GM12878 (cell line): Measurements from ENCODE around the gene KRT222. TPM values are rescaled to one million over a fixed set of nuclear protein-coding genes. Genes with fewer than 3 reads are reported as not detected.

Experiments used
- ATF3 ChIP-seq: IDR thresholded peaks from 2 replicates; pipeline ENCODE4 v1.6.1; 2011; ENCODE audit warnings: low read depth, mild to moderate bottlenecking, low read length, moderate library complexity, borderline replicate concordance; ENCODE audit errors: extremely low read depth
- BACH1 ChIP-seq: fragments of 450-650 bp; IDR thresholded peaks from 2 replicates; pipeline ENCODE4 v1.6.1; 2017; ENCODE audit warnings: mild to moderate bottlenecking, borderline replicate concordance
- BMI1 ChIP-seq: fragments of 450-650 bp; IDR thresholded peaks from 2 replicates; pipeline ENCODE4 v1.6.1; 2016; ENCODE audit warnings: mild to moderate bottlenecking, moderate library complexity, borderline replicate concordance
- BRCA1 ChIP-seq: IDR thresholded peaks from 2 replicates; pipeline ENCODE4 v1.6.1; 2011; ENCODE audit warnings: low read depth, low read length, improper control_type of control experiment
- CBX5 ChIP-seq: sonication (generic); IDR thresholded peaks from 2 replicates; pipeline ENCODE4 v1.6.1; 2016; ENCODE audit warnings: low read depth, moderate library complexity, mild to moderate bottlenecking, inconsistent platforms
- CREB1 ChIP-seq: IDR thresholded peaks from 2 replicates; pipeline ENCODE4 v1.6.1; 2012; ENCODE audit warnings: low read depth, mild to moderate bottlenecking, inconsistent platforms
- ETV6 ChIP-seq, 2 experiments: fragments of 450-650 bp in 1 of 2; IDR thresholded peaks in 1 of 2; conservative IDR thresholded peaks in 1 of 2; 2 replicates each; pipeline ENCODE4 v1.6.1; 2014; ENCODE audit warnings: antibody characterized with exemption in 1 of 2, borderline replicate concordance in 1 of 2, low read depth in 1 of 2, mild to moderate bottlenecking in 1 of 2, moderate library complexity in 1 of 2
- FOXK2 ChIP-seq: fragments of 450-650 bp; IDR thresholded peaks from 2 replicates; pipeline ENCODE4 v1.6.1; 2017; ENCODE audit warnings: mild to moderate bottlenecking, moderate library complexity
- HDAC2 ChIP-seq: fragments of 200-600 bp; sonication (generic); IDR thresholded peaks from 2 replicates; pipeline ENCODE4 v1.6.1; 2017
- IKZF2 ChIP-seq, 2 experiments: fragments of 450-650 bp; IDR thresholded peaks; 2 replicates each; pipeline ENCODE4 v1.6.1; 2017; ENCODE audit warnings: mild to moderate bottlenecking in 2 of 2, moderate library complexity in 2 of 2
- IRF4 ChIP-seq: IDR thresholded peaks from 2 replicates; pipeline ENCODE4 v1.6.1; 2011; ENCODE audit warnings: low read depth, low read length
- JUND ChIP-seq: IDR thresholded peaks from 2 replicates; pipeline ENCODE4 v1.6.1; 2012; ENCODE audit warnings: low read depth, mild to moderate bottlenecking, low read length, improper control_type of control experiment, moderate library complexity
- MLLT1 ChIP-seq: fragments of 450-650 bp; IDR thresholded peaks from 2 replicates; pipeline ENCODE4 v1.6.1; 2016; ENCODE audit warnings: mild to moderate bottlenecking
- MYC ChIP-seq: IDR thresholded peaks from 2 replicates; pipeline ENCODE4 v1.6.1; 2011; ENCODE audit warnings: mild to moderate bottlenecking, low read length, moderate library complexity, inconsistent platforms; ENCODE audit not compliant: insufficient read depth, insufficient replicate concordance, insufficient read length, severe bottlenecking
- NBN ChIP-seq: fragments of 450-650 bp; IDR thresholded peaks from 2 replicates; pipeline ENCODE4 v1.6.1; 2016
- NFYB ChIP-seq: IDR thresholded peaks from 2 replicates; pipeline ENCODE4 v1.6.1; 2011; ENCODE audit warnings: low read depth, mild to moderate bottlenecking, low read length, improper control_type of control experiment, moderate library complexity; ENCODE audit not compliant: insufficient read depth
- NR2C2 ChIP-seq: IDR thresholded peaks from 2 replicates; pipeline ENCODE4 v1.6.1; 2011; ENCODE audit warnings: borderline replicate concordance, low read depth; ENCODE audit not compliant: control insufficient read depth, insufficient read length
- NRF1 ChIP-seq: conservative IDR thresholded peaks from 2 replicates; pipeline ENCODE4 v1.6.1; 2011; ENCODE audit warnings: mild to moderate bottlenecking, low read depth, low read length, improper control_type of control experiment
- PML ChIP-seq: IDR thresholded peaks from 2 replicates; pipeline ENCODE4 v1.6.1; 2012; ENCODE audit warnings: low read length, inconsistent platforms
- POLR2AphosphoS2 ChIP-seq: IDR thresholded peaks from 2 replicates; pipeline ENCODE4 v1.6.1; 2011; ENCODE audit warnings: low read depth, mild to moderate bottlenecking, low read length, improper control_type of control experiment, moderate library complexity
- RFX5 ChIP-seq: IDR thresholded peaks from 2 replicates; pipeline ENCODE4 v1.6.1; 2011; ENCODE audit warnings: low read depth, low read length, improper control_type of control experiment
- RUNX3 ChIP-seq: IDR thresholded peaks from 2 replicates; pipeline ENCODE4 v1.6.1; 2012; ENCODE audit warnings: low read length, inconsistent platforms
- SMC3 ChIP-seq: IDR thresholded peaks from 2 replicates; pipeline ENCODE4 v1.6.1; 2011; ENCODE audit warnings: low read length, improper control_type of control experiment, borderline replicate concordance
- SUPT20H ChIP-seq: IDR thresholded peaks from 2 replicates; pipeline ENCODE4 v1.6.1; 2011; ENCODE audit warnings: low read depth, mild to moderate bottlenecking, low read length, moderate library complexity, borderline replicate concordance; ENCODE audit not compliant: control insufficient read depth
- TCF12 ChIP-seq: IDR thresholded peaks from 2 replicates; pipeline ENCODE4 v1.6.1; 2011; ENCODE audit warnings: low read depth, mild to moderate bottlenecking, low read length
- TCF3 ChIP-seq: IDR thresholded peaks from 2 replicates; pipeline ENCODE4 v1.6.1; 2012; ENCODE audit warnings: low read depth, mild to moderate bottlenecking, low read length, borderline replicate concordance; ENCODE audit not compliant: insufficient read depth
- TCF7 ChIP-seq: IDR thresholded peaks from 2 replicates; pipeline ENCODE4 v1.6.1; 2014; ENCODE audit warnings: antibody characterized with exemption, borderline replicate concordance
- WRNIP1 ChIP-seq: IDR thresholded peaks from 2 replicates; pipeline ENCODE4 v1.6.1; 2011; ENCODE audit warnings: low read depth, low read length, improper control_type of control experiment, borderline replicate concordance
- ZNF24 ChIP-seq: fragments of 450-650 bp; IDR thresholded peaks from 2 replicates; pipeline ENCODE4 v1.6.1; 2017; ENCODE audit warnings: antibody characterized with exemption, mild to moderate bottlenecking
- polyA plus RNA-seq, 11 experiments: library from polyadenylated mRNA; depleted of rRNA in 4 of 11; unstranded in 6 of 11; stranded (reverse) in 5 of 11; fragments of >200 nt; fragmentation: Nextera tagmentation in 4 of 11; fragmentation: Illumina TruSeq in 1 of 11; extraction: Ambion mirVana in 4 of 11; extraction: Trizol in 1 of 11; gene quantifications; 1 replicate in 1 of 11; 2 replicates in 10 of 11; pipeline versions ENCODE4 v1.2.1 to v1.2.3, GENCODE V29; 2011 to 2016; ENCODE audit warnings: inconsistent platforms in 2 of 11, missing spikeins in 2 of 11, low read depth in 1 of 11
- total RNA-seq, 4 experiments: library from RNA; depleted of rRNA in 3 of 4; stranded (reverse); fragments of >200 nt in 3 of 4; fragmentation: Illumina TruSeq in 1 of 4; extraction: Trizol in 1 of 4; gene quantifications; 2 replicates each; pipeline versions ENCODE4 v1.2.1 to v1.2.3, GENCODE V29; 2013 to 2021

Gene KRT222
- total and polyA plus RNA-seq, 10 of the 15 experiments (the other 5 are each of a cell fraction or from before 2014, with no cell fraction given), result 0.21 to 6.4 (median 0.54) TPM; not detected in 1

GRCh38 chr17:40615068-40615840 is 49.7 kb downstream of the KRT222 start (continued):
- no peak for TF ChIP-seq NFYB
- peak in 1 of 2 experiments; percentile 63; a peak in 1 of 4 replicates for TF ChIP-seq ETV6 (conservative IDR thresholded peaks at IDR 0.05 in 1 of 2, IDR thresholded peaks at IDR 0.05 in 1 of 2; ENCODE audit: borderline replicate concordance in 1 of 2, low read depth in 1 of 2)
- peak; percentile 81 for TF ChIP-seq FOXK2
- no peak; the same call in 1 of the 2 replicates for TF ChIP-seq CBX5
- no peak for TF ChIP-seq NRF1
- no peak for TF ChIP-seq SUPT20H
- no peak for TF ChIP-seq ATF3
- peak; percentile 72; the same call in 1 of the 2 replicates for TF ChIP-seq CREB1
- no peak for TF ChIP-seq MYC
- peak; percentile 39; the same call in 1 of the 2 replicates for TF ChIP-seq TCF7
- no peak for TF ChIP-seq TCF3
- TF ChIP-seq JUND, result no peak
- TF ChIP-seq MLLT1, result peak; percentile 88
- peak; percentile 43; the same call in 1 of the 2 replicates for TF ChIP-seq POLR2AphosphoS2
- TF ChIP-seq ZNF24, result 0 out of 2 replicates have a peak, but pooled peaks have one; percentile 40
- peak; percentile 97 for TF ChIP-seq IKZF2 (IDR thresholded peaks at IDR 0.05)
- TF ChIP-seq SMC3, result peak; percentile 65
- peak; percentile 87 for TF ChIP-seq TCF12
- peak; percentile 58; the same call in 1 of the 2 replicates for TF ChIP-seq BMI1
- TF ChIP-seq HDAC2, result no peak
- TF ChIP-seq WRNIP1, result no peak
- peak; percentile 86 for TF ChIP-seq IRF4
- no peak; the same call in 1 of the 2 replicates for TF ChIP-seq BACH1
- peak; percentile 80 for TF ChIP-seq NBN
- TF ChIP-seq RFX5, result no peak
- peak; percentile 88 for TF ChIP-seq RUNX3
- peak; percentile 78; the same call in 1 of the 2 replicates for TF ChIP-seq PML
- no peak for TF ChIP-seq NR2C2
- no peak for TF ChIP-seq BRCA1
